HG03342 (cell line): ENCODE results near the gene MYADML2.
A peak's percentile ranks its signal among the peaks of the same experiment; 100 is the strongest.

Source experiments
- ATAC-seq: cut with Tn5 transposase; IDR thresholded peaks from one replicate; pipeline ENCODE4 v1.9.1; 2021; ENCODE audit warnings: mild to moderate bottlenecking, moderate library complexity; ENCODE audit not compliant: unreplicated experiment

Gene MYADML2

GRCh38 chr17:81901167-81902022, 45.6 kb downstream of the MYADML2 start:
- ATAC-seq: no peak

GRCh38 chr17:81900181-81900820, 46.7 kb downstream of the MYADML2 start:
- ATAC-seq: no peak

GRCh38 chr17:81899514-81900166, 47.4 kb downstream of the MYADML2 start:
- no peak for ATAC-seq

GRCh38 chr17:81898885-81899284, 48.1 kb downstream of the MYADML2 start:
- no peak for ATAC-seq

GRCh38 chr17:81898029-81898866, 48.8 kb downstream of the MYADML2 start:
- ATAC-seq: no peak

GRCh38 chr17:81895400-81895799, 51.6 kb downstream of the MYADML2 start:
- ATAC-seq: no peak

GRCh38 chr17:81891303-81891552, 55.8 kb downstream of the MYADML2 start:
- peak; percentile 16 for ATAC-seq

- ATAC-seq: peak; percentile 13
Observed at GRCh38 chr17:81890447-81891302, 56.4 kb downstream of the MYADML2 start.
